B cell (primary cell): Measurements from ENCODE around the gene GUCA1A.
"Not testable (repeated sequence)": the region's sequence is repeated elsewhere in the genome, so short reads cannot be mapped to it uniquely, and the experiment has no call there.

Experiments
- EZH2 ChIP-seq: IDR thresholded peaks from 2 replicates; pipeline ENCODE4 v1.6.1; 2012; ENCODE audit warnings: borderline replicate concordance, low read depth, mild to moderate bottlenecking, moderate library complexity, low read length; ENCODE audit not compliant: insufficient read depth, poor library complexity, severe bottlenecking
- TF ChIP-seq, protein P1 (sequence below): fragments of 200-600 bp; IDR thresholded peaks from one replicate; pipeline ENCODE4 v1.8.0; 2022; ENCODE audit warnings: antibody characterized with exemption, mild to moderate bottlenecking

DNA sequence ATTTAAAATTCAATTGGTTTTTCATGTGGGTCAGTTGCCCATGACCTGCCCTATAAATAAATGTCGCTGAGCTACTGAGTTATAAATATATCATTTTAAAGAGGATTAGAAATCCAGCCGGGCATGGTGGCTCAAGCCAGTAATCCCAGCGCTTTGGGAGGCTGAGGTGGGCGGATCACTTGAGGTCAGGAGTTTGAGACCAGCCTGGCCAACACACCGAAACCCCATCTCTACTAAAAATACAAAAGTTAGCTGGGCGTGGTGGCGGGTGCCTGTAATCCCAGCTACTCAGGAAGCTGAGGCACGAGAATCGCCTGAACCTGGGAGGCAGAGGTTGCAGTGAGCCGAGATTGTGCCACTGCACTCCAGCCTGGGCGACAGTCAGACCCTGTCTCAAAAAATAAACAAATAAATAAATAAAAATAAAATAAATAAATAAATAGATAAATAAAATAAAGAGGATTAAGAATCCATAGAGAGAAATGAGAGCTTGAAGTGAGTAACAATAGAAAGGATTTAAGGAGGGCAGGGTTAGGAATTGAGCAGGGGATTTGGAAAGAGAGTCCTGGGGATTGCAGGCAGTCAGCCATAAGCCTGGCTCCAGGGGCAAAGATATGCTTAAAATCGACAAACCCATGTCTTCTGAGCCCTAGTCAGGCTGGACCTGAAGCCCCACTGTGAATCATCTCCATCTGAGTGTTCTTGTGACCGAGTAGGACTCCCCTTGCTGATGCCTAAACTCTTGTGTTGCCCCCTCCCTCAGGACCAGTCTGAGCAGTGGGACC is 29.2 kb downstream of the GUCA1A start:
- TF ChIP-seq, protein P1, sequence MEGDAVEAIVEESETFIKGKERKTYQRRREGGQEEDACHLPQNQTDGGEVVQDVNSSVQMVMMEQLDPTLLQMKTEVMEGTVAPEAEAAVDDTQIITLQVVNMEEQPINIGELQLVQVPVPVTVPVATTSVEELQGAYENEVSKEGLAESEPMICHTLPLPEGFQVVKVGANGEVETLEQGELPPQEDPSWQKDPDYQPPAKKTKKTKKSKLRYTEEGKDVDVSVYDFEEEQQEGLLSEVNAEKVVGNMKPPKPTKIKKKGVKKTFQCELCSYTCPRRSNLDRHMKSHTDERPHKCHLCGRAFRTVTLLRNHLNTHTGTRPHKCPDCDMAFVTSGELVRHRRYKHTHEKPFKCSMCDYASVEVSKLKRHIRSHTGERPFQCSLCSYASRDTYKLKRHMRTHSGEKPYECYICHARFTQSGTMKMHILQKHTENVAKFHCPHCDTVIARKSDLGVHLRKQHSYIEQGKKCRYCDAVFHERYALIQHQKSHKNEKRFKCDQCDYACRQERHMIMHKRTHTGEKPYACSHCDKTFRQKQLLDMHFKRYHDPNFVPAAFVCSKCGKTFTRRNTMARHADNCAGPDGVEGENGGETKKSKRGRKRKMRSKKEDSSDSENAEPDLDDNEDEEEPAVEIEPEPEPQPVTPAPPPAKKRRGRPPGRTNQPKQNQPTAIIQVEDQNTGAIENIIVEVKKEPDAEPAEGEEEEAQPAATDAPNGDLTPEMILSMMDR = not testable (repeated sequence)
- not testable (repeated sequence) for TF ChIP-seq EZH2
